ENCODE measurements around the gene FHDC1. TPM values are rescaled to one million over a fixed set of nuclear protein-coding genes. Genes with fewer than 3 reads are reported as not detected.

Gene FHDC1
- total and polyA plus RNA-seq, 7 experiments from 2014 or later, result 0.04 to 0.19 (median 0.10) TPM; not detected in 1

- H3K9me3 Mint-ChIP-seq, result no peaks in the 10 kb centered on the region
- no peak overlapping the region for H3K4me3 ChIP-seq (ENCODE audit: low read length)
- POLR2A ChIA-PET, result no interaction called here
- H3K36me3 Mint-ChIP-seq, result peaks cover 0 to 33% (median 7%) of the 10 kb centered on the region in 5 donors
- H3K27ac ChIP-seq (ENCODE audit: low read depth, low read length), result no peak overlapping the region
- H3K4me1 ChIP-seq (ENCODE audit: control insufficient read depth in 2 of 2, insufficient read depth in 2 of 2, low read length in 2 of 2), result no peaks in the 10 kb centered on the region
- no peak overlapping the region for H3K4me3 Mint-ChIP-seq
- no peaks in the 10 kb centered on the region for H3K9me3 ChIP-seq (ENCODE audit: control insufficient read depth in 2 of 3, low read length in 3 of 3)
- intact Hi-C loops (cut with micrococcal nuclease), result no loop called here
- CTCF ChIA-PET, result no interaction called here
- DNase-seq (no peak), ATAC-seq (no peak)
- peaks cover 0 to 2% (median 0%) of the 10 kb centered on the region in 7 donors for H3K4me1 Mint-ChIP-seq
- no peaks in the 10 kb centered on the region for H3K27me3 Mint-ChIP-seq
- no peak overlapping the region for H3K27ac Mint-ChIP-seq
- no peaks in the 10 kb centered on the region for H3K27me3 ChIP-seq (ENCODE audit: control insufficient read depth in 2 of 2, insufficient read depth in 2 of 2, low read length in 2 of 2)
- H3K36me3 ChIP-seq (ENCODE audit: control insufficient read depth in 2 of 3, insufficient read depth in 3 of 3, low read length in 3 of 3), result no peaks in the 10 kb centered on the region
Observed at GRCh38 chr4:152898606-152899005, 37.5 kb upstream of the FHDC1 start.

- no peaks in the 10 kb centered on the region for H3K36me3 ChIP-seq (ENCODE audit: control insufficient read depth in 2 of 3, insufficient read depth in 3 of 3, low read length in 3 of 3)
- H3K4me1 Mint-ChIP-seq, result peaks cover 0 to 2% (median 0%) of the 10 kb centered on the region in 7 donors
- H3K27ac ChIP-seq (ENCODE audit: low read depth, low read length), result no peak overlapping the region
- intact Hi-C loops (cut with micrococcal nuclease), result no loop called here
- no peak overlapping the region for H3K4me3 ChIP-seq (ENCODE audit: low read length)
- H3K27me3 ChIP-seq (ENCODE audit: control insufficient read depth in 2 of 2, insufficient read depth in 2 of 2, low read length in 2 of 2), result no peaks in the 10 kb centered on the region
- no peak overlapping the region for H3K27ac Mint-ChIP-seq
- DNase-seq, result no peak
- no peak overlapping the region for H3K4me3 Mint-ChIP-seq
- H3K9me3 ChIP-seq (ENCODE audit: control insufficient read depth in 2 of 3, low read length in 3 of 3), result no peaks in the 10 kb centered on the region
- ATAC-seq, result no peak
- H3K27me3 Mint-ChIP-seq, result no peaks in the 10 kb centered on the region
- peaks cover 4 to 36% (median 17%) of the 10 kb centered on the region in 5 donors for H3K36me3 Mint-ChIP-seq
- ChIA-PET POLR2A (no interaction called here), CTCF (no interaction called here)
- no peaks in the 10 kb centered on the region for H3K4me1 ChIP-seq (ENCODE audit: control insufficient read depth in 2 of 2, insufficient read depth in 2 of 2, low read length in 2 of 2)
- H3K9me3 Mint-ChIP-seq, result peaks cover 0 to 4% (median 0%) of the 10 kb centered on the region in 11 donors
Observed at GRCh38 chr4:152900395-152900794, 35.7 kb upstream of the FHDC1 start.

GRCh38 chr4:152901205-152901604 is 34.9 kb upstream of the FHDC1 start:
- Mint-ChIP-seq H3K4me1 (peaks cover 0 to 2% (median 0%) of the 10 kb centered on the region in 7 donors), H3K4me3 (no peak overlapping the region), H3K36me3 (peaks cover 5 to 32% (median 18%) of the 10 kb centered on the region in 5 donors), H3K27me3 (no peaks in the 10 kb centered on the region), H3K9me3 (peaks cover 0 to 4% (median 0%) of the 10 kb centered on the region in 11 donors), H3K27ac (no peak overlapping the region)
- CTCF ChIA-PET, result no interaction called here
- intact Hi-C loops (cut with micrococcal nuclease), result no loop called here
- no peak for ATAC-seq
- Histone ChIP-seq H3K9me3 (ENCODE audit: control insufficient read depth in 2 of 3, low read length in 3 of 3) (no peaks in the 10 kb centered on the region), H3K27ac (ENCODE audit: low read depth, low read length) (no peak overlapping the region), H3K4me1 (ENCODE audit: control insufficient read depth in 2 of 2, insufficient read depth in 2 of 2, low read length in 2 of 2) (no peaks in the 10 kb centered on the region), H3K36me3 (ENCODE audit: control insufficient read depth in 2 of 3, insufficient read depth in 3 of 3, low read length in 3 of 3) (no peaks in the 10 kb centered on the region), H3K27me3 (ENCODE audit: control insufficient read depth in 2 of 2, insufficient read depth in 2 of 2, low read length in 2 of 2) (no peaks in the 10 kb centered on the region), H3K4me3 (ENCODE audit: low read length) (no peak overlapping the region)
- POLR2A ChIA-PET, result no interaction called here
- no peak for DNase-seq

- H3K9me3 ChIP-seq (ENCODE audit: control insufficient read depth in 2 of 3, low read length in 3 of 3), result no peaks in the 10 kb centered on the region
- H3K4me3 ChIP-seq (ENCODE audit: low read length), result no peak overlapping the region
- ATAC-seq (no peak), DNase-seq (no peak)
- Mint-ChIP-seq H3K4me1 (no peaks in the 10 kb centered on the region), H3K27ac (no peak overlapping the region), H3K4me3 (no peak overlapping the region), H3K36me3 (peaks cover 9 to 43% (median 32%) of the 10 kb centered on the region in 5 donors), H3K27me3 (no peaks in the 10 kb centered on the region), H3K9me3 (peaks cover 0 to 4% (median 0%) of the 10 kb centered on the region in 11 donors)
- H3K36me3 ChIP-seq (ENCODE audit: control insufficient read depth in 2 of 3, insufficient read depth in 3 of 3, low read length in 3 of 3), result no peaks in the 10 kb centered on the region
- no peaks in the 10 kb centered on the region for H3K27me3 ChIP-seq (ENCODE audit: control insufficient read depth in 2 of 2, insufficient read depth in 2 of 2, low read length in 2 of 2)
- intact Hi-C loops (cut with micrococcal nuclease), result no loop called here
- ChIA-PET CTCF (no interaction called here), POLR2A (interaction anchor here (0.6 kb wide), 1 partner anchor 21 kb away, joined by 3 read pairs; no protein-coding TSS in a partner anchor)
- no peak overlapping the region for H3K27ac ChIP-seq (ENCODE audit: low read depth, low read length)
- no peaks in the 10 kb centered on the region for H3K4me1 ChIP-seq (ENCODE audit: control insufficient read depth in 2 of 2, insufficient read depth in 2 of 2, low read length in 2 of 2)
Observed at GRCh38 chr4:152903658-152904057, 32.5 kb upstream of the FHDC1 start.

GRCh38 chr4:152909901-152910300 is 26.2 kb upstream of the FHDC1 start:
- no peaks in the 10 kb centered on the region for H3K9me3 ChIP-seq (ENCODE audit: control insufficient read depth in 2 of 3, low read length in 3 of 3)
- no peak overlapping the region for H3K27ac Mint-ChIP-seq
- no peaks in the 10 kb centered on the region for H3K4me1 ChIP-seq (ENCODE audit: control insufficient read depth in 2 of 2, insufficient read depth in 2 of 2, low read length in 2 of 2)
- H3K4me1 Mint-ChIP-seq, result no peaks in the 10 kb centered on the region
- ChIA-PET CTCF (no interaction called here), POLR2A (no interaction called here)
- peaks cover 6 to 45% (median 35%) of the 10 kb centered on the region in 5 donors for H3K36me3 Mint-ChIP-seq
- no peak overlapping the region for H3K27ac ChIP-seq (ENCODE audit: low read depth, low read length)
- ATAC-seq (no peak), DNase-seq (no peak)
- H3K4me3 Mint-ChIP-seq, result no peak overlapping the region
- H3K9me3 Mint-ChIP-seq, result no peaks in the 10 kb centered on the region
- H3K27me3 ChIP-seq (ENCODE audit: control insufficient read depth in 2 of 2, insufficient read depth in 2 of 2, low read length in 2 of 2), result no peaks in the 10 kb centered on the region
- intact Hi-C loops (cut with micrococcal nuclease), result no loop called here
- no peaks in the 10 kb centered on the region for H3K27me3 Mint-ChIP-seq
- H3K36me3 ChIP-seq (ENCODE audit: control insufficient read depth in 2 of 3, insufficient read depth in 3 of 3, low read length in 3 of 3), result no peaks in the 10 kb centered on the region
- no peak overlapping the region for H3K4me3 ChIP-seq (ENCODE audit: low read length)

GRCh38 chr4:152910521-152910920 is 25.6 kb upstream of the FHDC1 start:
- H3K27ac ChIP-seq (ENCODE audit: low read depth, low read length), result no peak overlapping the region
- ChIA-PET POLR2A (no interaction called here), CTCF (no interaction called here)
- Mint-ChIP-seq H3K27ac (no peak overlapping the region), H3K4me3 (no peak overlapping the region), H3K36me3 (peaks cover 6 to 42% (median 33%) of the 10 kb centered on the region in 5 donors), H3K4me1 (no peaks in the 10 kb centered on the region), H3K9me3 (no peaks in the 10 kb centered on the region), H3K27me3 (no peaks in the 10 kb centered on the region)
- no peak for DNase-seq
- no peaks in the 10 kb centered on the region for H3K4me1 ChIP-seq (ENCODE audit: control insufficient read depth in 2 of 2, insufficient read depth in 2 of 2, low read length in 2 of 2)
- intact Hi-C loops (cut with micrococcal nuclease), result no loop called here
- H3K27me3 ChIP-seq (ENCODE audit: control insufficient read depth in 2 of 2, insufficient read depth in 2 of 2, low read length in 2 of 2), result no peaks in the 10 kb centered on the region
- no peak overlapping the region for H3K4me3 ChIP-seq (ENCODE audit: low read length)
- no peaks in the 10 kb centered on the region for H3K36me3 ChIP-seq (ENCODE audit: control insufficient read depth in 2 of 3, insufficient read depth in 3 of 3, low read length in 3 of 3)
- no peaks in the 10 kb centered on the region for H3K9me3 ChIP-seq (ENCODE audit: control insufficient read depth in 2 of 3, low read length in 3 of 3)
- ATAC-seq, result no peak

- no peaks in the 10 kb centered on the region for H3K36me3 ChIP-seq (ENCODE audit: control insufficient read depth in 2 of 3, insufficient read depth in 3 of 3, low read length in 3 of 3)
- peaks cover 0 to 5% (median 4%) of the 10 kb centered on the region in 5 donors for H3K27me3 Mint-ChIP-seq
- H3K4me3 Mint-ChIP-seq, result no peak overlapping the region
- no peak overlapping the region for H3K27ac Mint-ChIP-seq
- ATAC-seq (no peak), DNase-seq (no peak)
- ChIA-PET POLR2A (no interaction called here), CTCF (interaction anchor here (0.6 kb wide), 1 partner anchor 1550 kb away, joined by 6 read pairs; no protein-coding TSS in a partner anchor)
- H3K9me3 Mint-ChIP-seq, result peaks cover 0 to 28% (median 19%) of the 10 kb centered on the region in 11 donors
- no peaks in the 10 kb centered on the region for H3K4me1 Mint-ChIP-seq
- no peak overlapping the region for H3K4me3 ChIP-seq (ENCODE audit: low read length)
- H3K9me3 ChIP-seq (ENCODE audit: control insufficient read depth in 2 of 3, low read length in 3 of 3), result no peaks in the 10 kb centered on the region
- intact Hi-C loops (cut with micrococcal nuclease), result no loop called here
- no peak overlapping the region for H3K27ac ChIP-seq (ENCODE audit: low read depth, low read length)
- no peaks in the 10 kb centered on the region for H3K4me1 ChIP-seq (ENCODE audit: control insufficient read depth in 2 of 2, insufficient read depth in 2 of 2, low read length in 2 of 2)
- H3K27me3 ChIP-seq (ENCODE audit: control insufficient read depth in 2 of 2, insufficient read depth in 2 of 2, low read length in 2 of 2), result no peaks in the 10 kb centered on the region
- H3K36me3 Mint-ChIP-seq, result peaks cover 9 to 24% (median 10%) of the 10 kb centered on the region in 5 donors
Observed at GRCh38 chr4:152917543-152918395, 18.4 kb upstream of the FHDC1 start.
